GM12801 (cell line): Measurements from ENCODE around the gene NTSR1.

Experiments used
- CTCF ChIP-seq: IDR thresholded peaks from one replicate; pipeline ENCODE4 v1.5.1; 2011; ENCODE audit warnings: control low read depth; ENCODE audit not compliant: insufficient read length; ENCODE audit errors: extremely low read depth

The NTSR1 gene

GRCh38 chr20:62718546-62718945, 9.9 kb downstream of the NTSR1 start:
- TF ChIP-seq CTCF: no peak

GRCh38 chr20:62719250-62719935, 10.8 kb downstream of the NTSR1 start:
- no peak for TF ChIP-seq CTCF

GRCh38 chr20:62721511-62722370, 13.1 kb downstream of the NTSR1 start:
- TF ChIP-seq CTCF: no peak

GRCh38 chr20:62722627-62723026, 14.0 kb downstream of the NTSR1 start:
- TF ChIP-seq CTCF: no peak

- TF ChIP-seq CTCF: no peak
These were observed 14.7 kb downstream of the NTSR1 start for GRCh38 chr20:62723351-62723750.

GRCh38 chr20:62723768-62724450, 15.3 kb downstream of the NTSR1 start:
- TF ChIP-seq CTCF: no peak
